ENCODE data around the gene LAMA2. TPM values are rescaled to one million over a fixed set of nuclear protein-coding genes. Genes with fewer than 3 reads are reported as not detected.

Gene LAMA2
- total RNA-seq, 2 donors from 2014 or later, result 3.6 to 7.5 TPM

DNA sequence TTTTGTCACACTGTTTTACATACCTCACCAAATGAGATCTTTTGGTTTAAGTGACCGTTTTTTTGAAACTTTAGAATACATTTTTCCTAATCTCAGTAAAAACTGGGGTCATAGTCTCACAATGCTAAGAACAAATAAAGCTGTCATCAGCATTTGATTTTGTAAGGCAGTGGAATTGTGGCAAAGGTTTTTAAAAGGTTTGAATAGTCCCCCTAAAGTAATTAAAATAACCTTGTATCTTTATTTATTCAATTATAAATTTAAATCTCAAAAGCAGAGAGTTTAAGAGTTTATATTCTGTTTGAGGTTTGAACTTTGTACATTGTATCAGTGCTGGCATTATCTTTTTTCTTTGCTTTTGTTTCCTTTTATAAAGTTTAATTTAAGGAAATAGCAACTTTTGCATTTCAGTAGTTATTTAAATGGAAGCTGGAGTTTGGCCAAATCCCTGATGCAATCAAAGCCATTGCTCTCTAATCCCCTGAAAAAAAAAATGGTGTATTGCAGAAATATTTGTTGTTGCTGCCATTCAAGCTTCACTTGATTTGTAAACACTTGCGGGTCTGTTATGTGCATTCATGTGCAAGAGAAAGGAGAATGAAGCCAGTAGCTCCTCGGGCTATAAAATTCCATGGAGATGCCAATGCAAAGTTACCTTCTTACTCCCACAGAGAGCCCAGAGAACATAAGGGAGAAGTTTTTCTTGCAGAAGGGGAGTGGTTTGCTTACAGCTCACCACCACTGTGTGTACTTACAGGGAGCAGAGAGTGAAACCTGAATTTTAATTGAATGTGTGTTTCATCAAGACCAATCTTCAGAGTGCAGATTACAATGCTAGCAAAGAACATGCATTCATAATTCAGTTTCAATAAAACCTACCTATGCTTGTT is 435.2 kb downstream of the LAMA2 start:
- H3K9ac ChIP-seq (ENCODE audit: low read depth in 2 of 2, low read length in 2 of 2), result no peak overlapping the region
- H3K4me3 ChIP-seq, result no peak overlapping the region
- no peaks in the 10 kb centered on the region for H3K9me3 ChIP-seq
- no peaks in the 10 kb centered on the region for H3K36me3 ChIP-seq
- peak overlapping the region; percentile 46 for H3K27ac ChIP-seq
- TF ChIP-seq, protein P1, sequence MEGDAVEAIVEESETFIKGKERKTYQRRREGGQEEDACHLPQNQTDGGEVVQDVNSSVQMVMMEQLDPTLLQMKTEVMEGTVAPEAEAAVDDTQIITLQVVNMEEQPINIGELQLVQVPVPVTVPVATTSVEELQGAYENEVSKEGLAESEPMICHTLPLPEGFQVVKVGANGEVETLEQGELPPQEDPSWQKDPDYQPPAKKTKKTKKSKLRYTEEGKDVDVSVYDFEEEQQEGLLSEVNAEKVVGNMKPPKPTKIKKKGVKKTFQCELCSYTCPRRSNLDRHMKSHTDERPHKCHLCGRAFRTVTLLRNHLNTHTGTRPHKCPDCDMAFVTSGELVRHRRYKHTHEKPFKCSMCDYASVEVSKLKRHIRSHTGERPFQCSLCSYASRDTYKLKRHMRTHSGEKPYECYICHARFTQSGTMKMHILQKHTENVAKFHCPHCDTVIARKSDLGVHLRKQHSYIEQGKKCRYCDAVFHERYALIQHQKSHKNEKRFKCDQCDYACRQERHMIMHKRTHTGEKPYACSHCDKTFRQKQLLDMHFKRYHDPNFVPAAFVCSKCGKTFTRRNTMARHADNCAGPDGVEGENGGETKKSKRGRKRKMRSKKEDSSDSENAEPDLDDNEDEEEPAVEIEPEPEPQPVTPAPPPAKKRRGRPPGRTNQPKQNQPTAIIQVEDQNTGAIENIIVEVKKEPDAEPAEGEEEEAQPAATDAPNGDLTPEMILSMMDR (IDR thresholded peaks at IDR 0.05), result no peak
- H3K27me3 ChIP-seq, result no peaks in the 10 kb centered on the region
- DNase-seq, result peak; percentile 25
- intact Hi-C loops (cut with DNase I), result no loop called here
- H3K4me1 ChIP-seq, result no peaks in the 10 kb centered on the region

DNA sequence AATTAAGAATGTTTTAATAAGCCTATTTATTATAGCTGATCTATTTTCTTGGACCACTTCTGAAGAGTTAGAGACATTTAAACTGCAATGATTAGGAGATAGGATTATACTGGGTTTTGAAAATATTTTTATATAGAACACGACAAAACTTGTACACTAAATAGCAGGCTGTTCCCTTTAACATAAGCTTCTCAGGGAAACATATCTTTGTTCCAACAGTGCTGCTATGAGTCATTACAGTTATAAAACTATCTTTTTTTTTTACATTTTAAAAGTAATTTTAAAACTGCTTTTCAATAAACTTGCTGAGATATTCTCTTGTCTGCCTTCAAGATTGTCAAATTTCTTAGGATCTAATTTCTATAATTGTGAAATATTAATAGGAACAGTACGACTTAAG is 438.0 kb downstream of the LAMA2 start:
- no peak overlapping the region for H3K27ac ChIP-seq
- H3K27me3 ChIP-seq, result no peaks in the 10 kb centered on the region
- no peaks in the 10 kb centered on the region for H3K9me3 ChIP-seq
- H3K4me1 ChIP-seq, result no peaks in the 10 kb centered on the region
- intact Hi-C loops (cut with DNase I), result no loop called here
- TF ChIP-seq, protein P1 (IDR thresholded peaks at IDR 0.05), result no peak
- DNase-seq, result no peak
- no peak overlapping the region for H3K9ac ChIP-seq (ENCODE audit: low read depth in 2 of 2, low read length in 2 of 2)
- H3K36me3 ChIP-seq, result no peaks in the 10 kb centered on the region
- H3K4me3 ChIP-seq, result no peak overlapping the region

DNA sequence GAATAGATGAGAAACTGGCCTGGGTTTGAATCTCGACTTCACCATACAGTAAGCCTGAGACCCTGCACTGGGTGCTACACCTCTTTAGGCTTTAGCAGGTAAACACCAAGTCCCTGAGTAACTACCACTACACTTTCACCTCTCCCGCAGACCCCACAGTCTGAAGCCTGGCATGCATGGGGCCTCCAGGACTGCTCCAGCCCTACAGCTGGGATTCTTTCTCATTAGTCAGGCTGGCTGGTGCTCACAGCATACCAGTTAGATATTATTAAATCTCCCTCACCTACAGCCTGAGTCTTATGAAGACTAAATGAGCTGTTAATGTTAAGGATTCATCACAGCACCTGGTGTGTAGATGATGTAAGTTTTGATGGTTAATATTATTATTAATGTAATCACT is 438.4 kb downstream of the LAMA2 start:
- Histone ChIP-seq H3K27ac (no peak overlapping the region), H3K4me1 (no peaks in the 10 kb centered on the region), H3K4me3 (no peak overlapping the region), H3K27me3 (no peaks in the 10 kb centered on the region), H3K36me3 (no peaks in the 10 kb centered on the region), H3K9me3 (no peaks in the 10 kb centered on the region), H3K9ac (ENCODE audit: low read depth in 2 of 2, low read length in 2 of 2) (no peak overlapping the region)
- TF ChIP-seq, protein P1 (IDR thresholded peaks at IDR 0.05), result no peak
- no peak for DNase-seq
- intact Hi-C loops (cut with DNase I), result no loop called here

DNA sequence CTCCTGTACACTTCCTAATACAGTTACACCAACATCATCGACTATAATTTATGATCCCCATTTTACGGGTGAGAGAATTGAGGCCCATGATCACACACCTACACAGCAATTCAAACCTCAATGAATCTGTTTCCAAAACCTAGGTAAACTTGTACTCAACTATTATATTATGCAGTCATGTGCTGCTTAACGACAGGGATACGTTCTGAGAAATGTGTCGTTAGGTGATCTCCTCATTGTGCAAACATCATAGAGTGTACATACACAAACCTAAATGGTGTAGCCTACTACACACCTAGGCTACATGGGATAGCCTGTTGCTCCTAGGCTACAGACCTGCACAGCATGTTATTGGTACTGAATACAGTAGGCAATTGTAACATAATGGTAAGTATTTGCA is 441.4 kb downstream of the LAMA2 start:
- DNase-seq, result no peak
- Histone ChIP-seq H3K27ac (no peak overlapping the region), H3K4me3 (no peak overlapping the region), H3K27me3 (no peaks in the 10 kb centered on the region), H3K9ac (ENCODE audit: low read depth in 2 of 2, low read length in 2 of 2) (no peak overlapping the region), H3K4me1 (no peaks in the 10 kb centered on the region), H3K9me3 (no peaks in the 10 kb centered on the region), H3K36me3 (no peaks in the 10 kb centered on the region)
- TF ChIP-seq, protein P1 (IDR thresholded peaks at IDR 0.05), result no peak
- intact Hi-C loops (cut with DNase I), result no loop called here

DNA sequence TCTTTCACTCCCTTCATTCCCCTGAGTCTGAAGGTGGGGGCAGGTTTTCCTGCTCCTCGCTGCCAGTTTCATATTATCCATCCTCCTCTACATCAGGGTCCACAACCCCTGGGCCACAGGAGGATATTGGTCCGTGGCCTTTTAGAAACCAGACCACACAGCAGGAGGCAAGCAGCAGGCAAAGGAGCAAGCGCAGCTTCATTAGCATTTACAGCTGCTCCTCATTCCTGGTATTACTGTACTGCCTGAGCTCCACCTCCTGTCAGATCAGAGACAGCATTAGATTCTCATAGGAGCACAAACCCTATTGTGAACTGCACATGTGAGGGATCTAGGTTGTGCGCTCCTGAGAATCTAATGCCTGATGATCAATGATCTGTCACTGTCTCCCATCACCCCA is 446.7 kb downstream of the LAMA2 start:
- intact Hi-C loops (cut with DNase I), result no loop called here
- Histone ChIP-seq H3K4me3 (no peak overlapping the region), H3K36me3 (no peaks in the 10 kb centered on the region), H3K9me3 (no peaks in the 10 kb centered on the region), H3K9ac (ENCODE audit: low read depth in 2 of 2, low read length in 2 of 2) (no peak overlapping the region), H3K4me1 (no peaks in the 10 kb centered on the region), H3K27me3 (no peaks in the 10 kb centered on the region), H3K27ac (no peak overlapping the region)
- no peak for DNase-seq
- TF ChIP-seq, protein P1 (IDR thresholded peaks at IDR 0.05), result no peak

All from colonic mucosa (tissue), 4 donors.